ENCODE measurements around the gene PLA1A.
A peak's percentile ranks its signal among the peaks of the same experiment; 100 is the strongest.

The PLA1A gene

DNA sequence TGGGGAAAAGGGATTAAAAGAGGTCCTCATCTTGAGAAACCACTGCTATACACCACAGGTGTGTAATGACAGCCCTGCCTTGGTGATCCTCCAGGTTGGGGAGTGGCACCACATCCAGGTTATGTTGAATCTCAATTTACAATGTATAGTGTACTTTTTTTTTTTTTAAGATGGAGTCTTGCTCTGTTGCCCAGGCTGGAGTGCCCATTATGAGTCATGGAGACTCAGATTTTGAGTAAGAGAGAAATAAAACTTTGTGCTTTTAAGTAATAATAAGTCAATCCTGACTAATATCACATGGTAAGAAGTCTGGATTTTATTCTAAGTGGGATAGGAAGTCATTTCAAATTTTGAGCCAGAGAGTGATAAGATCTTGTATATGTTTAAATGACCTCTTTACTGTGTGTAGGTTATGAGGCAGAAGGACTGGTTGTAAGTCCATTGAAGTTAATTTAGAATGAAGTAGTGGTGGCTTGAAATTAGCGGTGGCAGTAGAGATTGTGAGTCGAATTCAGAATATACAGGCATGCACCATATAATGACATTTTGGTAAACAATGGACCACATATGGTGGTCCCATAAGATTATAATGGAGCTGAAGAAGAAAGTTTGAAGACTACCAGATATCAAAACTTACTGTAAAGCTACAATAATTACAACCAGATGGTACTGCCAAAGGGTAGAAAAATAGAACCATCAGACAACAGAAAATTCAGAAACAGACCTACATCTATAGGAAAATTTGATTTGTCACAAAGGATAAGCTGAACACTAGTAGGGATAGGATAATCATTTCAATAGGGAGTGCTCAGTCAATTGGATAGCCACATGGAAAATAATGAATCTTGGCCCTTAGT lies 42.0 kb downstream of the PLA1A start:
- no peak for DNase-seq

DNA sequence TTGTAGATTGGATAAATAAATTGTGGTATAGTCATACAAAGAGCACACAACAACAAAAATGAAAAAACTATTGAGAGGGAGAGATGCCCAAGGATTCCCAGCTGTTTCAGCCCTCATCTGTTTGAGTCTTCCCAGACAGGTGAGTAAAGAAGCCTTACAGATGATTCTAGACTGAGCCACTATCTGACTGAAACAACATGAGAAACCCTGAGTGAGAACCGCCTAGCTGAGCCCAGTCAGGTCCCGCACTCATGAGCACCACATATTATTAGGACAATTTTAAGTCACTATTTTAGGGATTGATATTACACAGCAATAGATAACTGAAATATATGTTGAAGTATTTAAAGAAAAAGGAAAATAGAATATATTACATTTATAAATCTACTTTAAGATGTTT lies 43.7 kb downstream of the PLA1A start:
- DNase-seq: no peak

DNA sequence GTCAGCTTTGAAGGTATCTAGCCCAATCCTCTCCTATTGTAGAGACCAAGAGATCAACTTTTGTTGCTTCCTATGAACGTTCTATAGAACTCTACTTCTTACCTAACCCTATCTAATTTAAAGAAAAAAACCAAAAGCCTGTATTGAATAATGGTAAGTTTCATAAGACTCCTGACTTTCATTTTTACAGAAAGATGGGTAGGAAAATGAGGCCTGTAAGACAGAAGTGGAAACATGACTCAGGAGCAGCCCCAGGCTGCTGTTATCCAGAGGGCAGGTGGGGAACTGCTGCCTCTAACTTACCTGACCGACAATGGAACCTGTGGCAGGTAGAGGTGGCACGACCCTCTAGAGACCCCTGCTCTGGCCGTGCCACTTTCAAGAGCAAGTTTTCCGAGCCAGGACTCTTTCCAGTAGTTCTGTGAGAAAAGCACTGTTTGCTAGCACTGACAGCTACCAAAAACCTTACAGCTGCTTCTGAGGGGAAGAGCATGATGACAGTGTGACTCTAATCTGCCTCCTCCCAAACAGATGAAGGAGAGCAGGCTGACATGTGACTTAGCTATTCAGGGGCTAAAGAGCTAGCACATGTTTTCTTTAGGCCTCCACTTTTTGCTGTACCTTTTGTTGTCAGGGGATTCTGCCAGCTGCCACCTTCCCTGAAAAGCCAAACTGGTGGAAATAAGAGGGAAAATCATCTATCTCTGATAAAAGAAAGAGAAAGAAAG lies 45.2 kb downstream of the PLA1A start:
- DNase-seq: no peak

DNA sequence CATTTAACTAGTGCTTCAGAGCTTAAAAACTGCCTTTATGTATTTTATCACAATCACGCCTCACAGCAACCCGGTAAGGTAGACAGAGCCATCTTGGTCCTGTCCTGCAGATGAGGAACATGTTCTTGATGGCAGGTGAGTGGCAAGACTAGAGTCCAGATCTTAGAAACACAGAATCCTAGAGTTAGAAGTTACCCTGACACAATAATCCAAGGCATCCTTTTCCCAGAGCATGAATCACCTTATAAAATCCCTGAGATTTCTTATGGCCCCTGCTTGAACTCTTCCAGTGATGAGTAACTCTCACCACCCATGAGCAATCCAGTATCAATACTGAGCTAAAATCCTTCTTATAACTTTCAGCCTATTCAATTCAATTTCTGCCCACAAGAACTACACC lies 45.8 kb downstream of the PLA1A start:
- no peak for DNase-seq

DNA sequence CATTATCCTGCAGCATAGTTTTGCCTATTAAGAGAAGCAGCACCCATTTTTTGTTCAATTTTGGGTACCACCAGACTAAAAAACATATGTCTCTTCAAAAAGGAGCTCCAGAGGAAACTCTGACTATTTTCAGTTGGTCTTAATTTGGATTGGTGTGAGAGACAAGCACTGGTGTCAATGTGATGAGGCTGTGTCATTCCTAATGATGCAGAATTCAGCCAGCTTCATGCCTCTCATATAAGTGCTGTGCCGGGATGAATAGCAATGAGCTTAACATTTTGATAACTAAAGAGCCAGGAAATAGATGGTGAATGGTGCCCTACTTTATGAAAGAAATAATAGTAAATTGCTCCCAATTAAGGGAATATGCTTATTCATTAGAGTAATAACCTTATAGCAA lies 46.8 kb downstream of the PLA1A start:
- DNase-seq: no peak

DNA sequence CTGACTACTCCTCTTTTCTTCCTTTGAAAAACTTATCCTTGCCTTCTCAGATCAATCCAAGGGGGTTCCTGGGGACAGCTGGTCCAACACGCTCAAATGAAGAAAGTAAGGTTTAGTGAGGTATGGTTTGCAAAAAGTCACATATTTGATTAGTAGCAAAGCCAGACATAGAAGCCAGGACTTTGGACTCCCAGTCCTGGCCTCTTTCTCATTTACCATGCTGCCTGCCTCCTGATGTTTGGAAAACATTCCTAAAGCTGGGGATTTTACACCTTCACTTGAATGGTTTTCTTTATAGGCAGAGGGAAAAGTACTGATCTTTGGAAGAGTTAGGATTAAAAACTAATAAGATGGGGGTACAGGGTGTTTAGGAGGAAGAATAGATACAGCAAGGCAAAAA lies 48.1 kb downstream of the PLA1A start:
- DNase-seq: no peak

DNA sequence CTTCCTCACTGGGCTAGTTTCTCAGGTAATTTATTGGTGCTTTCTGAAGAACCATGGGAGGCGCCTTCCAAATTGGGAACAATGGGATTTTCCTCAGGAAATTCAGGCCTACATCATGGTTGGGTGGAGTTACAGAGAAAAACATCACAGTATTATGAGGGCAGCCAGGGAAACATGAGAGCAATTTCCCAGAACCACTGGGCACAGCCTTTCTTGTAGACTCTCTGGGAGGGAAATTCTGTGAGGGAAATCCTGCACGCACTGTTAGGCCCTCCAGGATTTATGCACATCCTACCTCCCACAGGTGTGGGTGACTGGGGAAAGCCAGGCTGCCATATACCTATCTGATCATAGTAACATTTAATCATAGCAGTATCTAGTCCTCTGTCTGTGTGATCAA lies 49.5 kb downstream of the PLA1A start:
- DNase-seq: no peak

DNA sequence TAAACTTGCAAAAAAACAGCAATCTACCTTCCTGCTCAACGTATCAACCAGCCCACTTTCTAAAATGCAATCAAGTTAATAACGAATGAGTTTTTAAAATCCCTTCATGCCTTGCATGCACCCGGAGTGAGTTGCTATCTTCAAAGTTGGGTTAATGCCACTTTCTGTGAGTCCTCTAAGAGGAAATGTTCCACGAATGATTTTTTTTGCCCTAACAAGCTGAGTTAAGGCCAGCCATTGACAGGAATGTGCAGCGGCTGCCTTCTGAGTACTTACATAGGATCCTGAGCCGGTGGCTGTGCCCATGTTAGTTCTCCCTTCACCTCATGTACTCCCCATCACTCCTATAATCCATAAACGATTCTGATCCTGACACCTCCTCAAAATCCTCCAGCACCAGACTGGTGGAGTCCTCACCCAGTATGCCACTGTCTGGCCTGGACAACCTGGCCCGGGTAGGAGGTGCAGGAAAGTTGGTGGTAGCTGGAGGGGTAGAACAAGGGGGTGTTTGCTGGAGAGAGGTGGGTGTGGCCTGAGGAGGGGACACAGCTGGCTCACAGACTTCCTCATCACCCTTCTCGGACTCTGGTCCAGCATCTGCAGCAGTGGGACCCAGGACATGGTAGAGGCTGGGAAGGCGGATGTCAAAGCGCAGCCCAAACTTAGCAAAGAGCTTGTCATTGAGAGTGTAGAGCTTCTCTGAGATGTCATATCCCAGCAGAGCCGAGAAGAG lies 50.3 kb downstream of the PLA1A start:
- no peak for DNase-seq

DNA sequence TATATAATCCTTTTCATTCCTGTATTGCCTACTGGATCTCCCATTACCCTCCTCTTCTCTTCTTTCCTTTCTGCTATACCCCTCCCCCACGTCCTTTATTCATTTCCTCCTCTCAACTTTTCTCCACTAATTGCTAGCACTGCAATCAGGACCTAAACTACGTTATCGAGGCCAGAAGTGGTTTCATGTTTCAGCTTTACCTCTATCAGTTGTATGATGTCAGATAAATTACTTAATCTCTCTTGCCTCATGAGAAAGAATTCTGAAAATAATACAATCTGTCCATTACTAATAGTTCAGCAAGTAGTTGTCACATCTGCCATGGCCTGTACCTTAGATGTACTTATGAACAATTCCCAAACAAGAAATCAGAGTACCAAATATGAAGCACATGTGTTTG lies 52.1 kb downstream of the PLA1A start:
- peak; percentile 48 for DNase-seq

DNA sequence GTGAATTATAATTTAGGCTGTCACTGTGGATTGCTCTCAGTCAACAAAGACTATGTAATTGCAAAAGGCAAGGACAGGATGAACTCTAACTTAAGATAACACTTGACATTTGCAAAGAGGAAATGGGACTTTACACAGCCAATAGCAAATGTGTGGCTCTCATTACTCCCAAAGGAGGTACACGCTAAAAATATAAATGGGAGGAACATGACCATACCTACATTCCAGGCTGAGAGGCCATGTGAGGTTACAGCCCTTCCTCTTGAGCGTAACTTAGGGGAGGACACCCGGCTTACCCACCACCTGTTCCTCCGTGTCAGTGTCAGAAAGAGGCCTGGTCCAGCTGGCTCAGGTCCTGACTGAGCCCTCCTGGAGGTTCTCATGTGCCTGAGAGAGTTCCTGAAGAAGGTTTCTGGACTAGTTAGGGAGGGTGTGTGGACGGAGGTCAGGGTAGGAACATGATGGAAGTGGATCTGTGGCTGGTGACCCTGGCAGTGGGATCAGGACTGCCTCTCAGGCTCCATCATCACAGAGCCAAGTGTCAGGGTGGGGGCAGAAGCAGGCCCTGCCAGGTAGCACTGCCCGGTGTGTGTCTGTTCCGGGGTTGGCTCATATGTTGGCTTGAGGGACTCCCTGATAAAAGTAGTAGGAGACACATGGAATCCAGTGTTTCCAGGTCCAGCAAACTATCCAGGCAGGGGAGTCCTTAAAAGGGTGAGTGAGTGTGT lies 54.8 kb downstream of the PLA1A start:
- no peak for DNase-seq

DNA sequence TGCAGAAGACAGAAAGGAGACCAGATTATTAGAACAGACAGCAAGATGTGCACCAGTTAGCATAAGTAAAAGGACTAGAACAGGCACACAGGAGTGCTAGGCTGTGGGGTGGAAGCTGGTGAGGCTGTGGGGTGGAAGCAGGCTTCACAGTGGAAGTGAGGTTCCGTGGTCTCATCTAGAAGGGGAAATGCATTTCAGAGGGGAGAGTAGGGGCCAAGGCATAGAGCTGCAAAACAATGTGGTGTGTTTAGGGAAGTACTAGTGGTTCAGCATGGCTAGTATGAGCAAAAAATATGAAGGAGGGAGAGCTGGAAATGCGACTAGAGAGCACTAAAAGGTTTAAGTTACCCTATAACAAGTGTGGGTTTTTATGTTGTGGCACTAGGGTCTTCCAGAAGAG lies 56.2 kb downstream of the PLA1A start:
- DNase-seq: no peak

DNA sequence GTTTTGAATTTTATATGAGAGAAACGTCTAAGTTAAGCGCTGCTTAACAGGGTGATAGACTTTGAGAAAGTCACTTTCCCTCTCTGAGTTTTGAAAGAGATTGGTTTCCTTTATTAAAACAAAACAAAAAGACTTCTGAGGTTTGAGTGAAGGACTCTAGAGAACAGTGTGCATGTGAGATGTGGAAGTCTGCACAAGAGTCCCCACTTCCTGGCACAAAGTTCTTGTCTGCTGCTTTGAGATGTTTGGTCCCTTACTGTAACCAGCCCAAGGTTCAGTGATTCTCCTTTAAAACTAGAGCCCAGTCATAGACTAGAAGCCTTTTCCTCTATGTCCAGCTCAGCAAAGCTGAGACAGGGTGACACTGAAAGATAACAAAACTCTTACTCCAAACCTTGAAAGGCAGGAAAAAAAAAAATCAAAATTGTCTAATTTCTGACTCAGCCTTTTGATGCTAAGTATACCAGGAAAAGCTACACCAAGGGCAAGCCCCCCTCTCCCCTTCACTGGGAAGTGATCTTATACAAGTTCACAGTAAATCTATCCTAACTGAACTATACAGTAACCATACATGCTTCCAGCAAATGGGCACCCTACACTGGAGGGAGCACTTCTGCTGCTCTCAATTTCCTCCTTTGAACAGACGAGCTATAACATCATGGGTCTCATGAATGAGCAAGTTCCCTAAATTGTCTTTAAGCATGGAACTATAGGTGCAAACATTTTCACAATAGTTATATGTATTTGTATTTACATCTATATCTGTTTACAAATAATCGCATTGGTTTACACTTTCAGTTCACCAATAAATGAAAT lies 60.4 kb downstream of the PLA1A start:
- no peak for DNase-seq

DNA sequence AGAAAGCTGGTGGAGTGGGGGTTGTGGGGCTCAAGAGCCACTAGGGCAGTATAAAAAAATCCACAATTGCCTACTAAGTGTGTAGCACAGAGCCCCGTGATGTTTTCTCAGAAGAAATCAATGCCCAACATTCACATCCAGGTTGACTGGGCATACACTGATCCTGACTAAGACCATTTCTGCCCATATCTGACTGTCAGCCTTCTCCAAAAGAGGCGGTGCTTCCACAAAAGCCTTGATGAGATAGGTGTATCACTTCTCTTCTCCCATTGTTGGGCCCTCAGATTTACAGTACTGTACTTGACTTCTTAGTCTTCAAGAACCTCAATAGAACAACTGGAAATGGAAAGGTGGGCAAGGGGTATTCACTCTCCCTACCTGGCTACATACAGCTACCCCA lies 61.3 kb downstream of the PLA1A start:
- DNase-seq: no peak

DNA sequence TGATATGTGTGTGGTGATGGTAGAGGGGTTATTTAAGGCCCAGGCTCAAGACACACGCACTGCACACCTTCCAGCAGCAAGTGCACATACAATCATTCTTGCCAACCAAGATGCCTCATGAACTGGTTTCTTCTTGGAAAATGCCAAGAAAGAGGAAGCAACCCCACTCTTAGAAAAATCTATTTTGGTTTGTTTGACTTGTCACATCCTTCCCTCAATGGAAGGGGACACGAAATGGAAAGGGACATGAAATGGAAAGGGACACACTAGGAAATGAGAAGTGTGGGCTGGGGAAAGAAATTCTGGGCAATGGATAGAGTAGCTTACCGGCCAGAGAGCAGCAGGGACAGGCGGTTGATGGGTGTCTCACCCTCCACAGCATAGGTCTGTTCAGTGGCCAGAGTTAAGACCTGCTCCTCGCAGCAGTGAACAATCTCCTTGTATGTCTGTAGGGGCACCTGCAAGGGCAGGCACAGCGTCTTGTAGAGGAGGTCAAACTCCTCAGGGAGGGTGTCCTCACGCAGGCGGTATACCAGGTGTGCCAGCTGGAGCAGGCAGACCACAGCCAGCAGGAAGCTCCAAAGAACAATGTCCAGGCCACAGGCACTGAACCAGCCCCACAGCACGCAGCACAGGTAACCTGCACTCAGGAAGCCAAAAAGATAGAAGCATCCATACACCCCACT lies 62.1 kb downstream of the PLA1A start:
- DNase-seq: no peak

DNA sequence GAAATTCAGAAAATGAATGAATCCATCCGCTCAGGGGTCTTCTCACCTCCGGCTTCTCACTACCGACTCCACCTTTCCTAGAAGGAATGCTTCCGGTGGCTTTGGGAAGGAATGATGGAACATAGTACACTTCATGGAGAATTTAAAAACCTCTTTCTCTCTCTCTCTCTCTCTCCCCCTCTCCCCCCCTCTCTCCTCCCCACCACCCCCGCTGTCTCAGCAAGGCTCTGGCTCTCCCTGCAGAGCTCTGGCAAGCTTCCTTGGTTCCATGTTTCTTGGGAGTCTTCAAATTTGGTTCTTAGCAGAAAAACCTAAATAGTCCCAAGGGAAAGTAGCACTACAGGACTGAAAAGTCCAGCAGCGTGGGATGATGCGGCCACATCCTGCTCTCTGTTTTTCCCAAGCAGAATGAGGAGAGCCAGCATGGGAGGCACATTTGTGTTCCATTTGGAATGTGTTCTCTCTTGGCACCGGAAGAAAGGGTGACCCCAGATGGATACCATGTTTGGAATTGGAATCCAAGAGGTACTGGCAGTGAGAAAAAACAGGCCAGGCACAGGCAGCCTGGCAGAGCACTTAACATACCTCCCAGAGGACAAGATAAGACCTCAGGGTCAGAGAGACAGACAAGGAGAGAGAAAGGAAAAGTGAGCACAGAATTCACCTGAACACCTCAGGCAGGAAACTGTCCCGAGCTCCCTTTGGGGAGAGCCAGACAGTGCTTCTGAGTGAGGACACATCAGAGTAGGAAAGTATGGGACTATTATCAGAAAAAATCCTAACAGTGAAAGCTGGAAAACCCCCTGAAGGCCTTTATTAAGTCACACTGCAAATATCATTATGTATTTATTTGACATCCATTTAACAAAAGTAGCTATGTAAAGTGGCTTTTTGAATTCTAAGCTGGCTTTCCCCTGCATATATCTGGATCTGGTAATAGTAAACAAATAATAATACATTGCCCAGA lies 63.1 kb downstream of the PLA1A start, which contains the start of gene POPDC2:
TSS of gene POPDC2 (minus strand) at position 116 of the 967 bp plus-strand sequence. CDS start 166 bp downstream, outside the sequence.
- DNase-seq: no peak

DNA sequence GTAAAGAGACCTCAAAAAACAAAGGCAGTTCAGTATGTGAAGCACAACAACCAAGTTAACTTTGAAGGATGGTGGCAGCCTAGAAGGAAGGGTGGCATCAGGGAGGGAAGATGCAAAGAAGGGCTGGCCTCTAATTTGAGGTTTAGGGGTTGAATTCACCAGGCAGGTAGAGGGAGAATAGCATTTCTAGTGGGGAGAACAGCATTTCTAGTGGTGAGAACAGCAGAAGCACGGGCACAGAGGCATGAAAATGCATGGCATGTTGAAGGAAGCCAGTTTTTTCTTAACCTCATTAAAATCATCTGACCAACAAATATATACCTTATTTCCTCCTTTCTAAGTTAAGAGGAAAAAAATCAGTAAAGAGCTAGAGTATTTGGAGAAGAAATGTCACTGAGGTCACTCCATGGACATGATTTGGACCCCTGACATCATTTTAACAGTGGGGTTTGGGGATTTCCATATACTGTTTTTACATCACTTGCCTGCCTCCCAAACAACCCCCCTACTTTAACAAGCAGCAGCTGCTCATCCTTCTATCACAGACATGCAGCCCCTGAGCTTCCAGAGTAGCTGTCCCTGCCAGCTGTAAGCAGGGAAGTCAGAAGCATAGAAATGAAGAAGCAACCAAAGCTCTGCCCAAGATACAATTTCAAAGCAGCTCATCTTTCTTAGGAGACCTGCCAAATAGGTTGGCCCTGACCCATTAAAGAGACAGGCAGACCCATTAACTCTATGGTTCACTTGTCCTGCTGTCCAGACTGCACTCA lies 65.1 kb downstream of the PLA1A start:
- DNase-seq: no peak

DNA sequence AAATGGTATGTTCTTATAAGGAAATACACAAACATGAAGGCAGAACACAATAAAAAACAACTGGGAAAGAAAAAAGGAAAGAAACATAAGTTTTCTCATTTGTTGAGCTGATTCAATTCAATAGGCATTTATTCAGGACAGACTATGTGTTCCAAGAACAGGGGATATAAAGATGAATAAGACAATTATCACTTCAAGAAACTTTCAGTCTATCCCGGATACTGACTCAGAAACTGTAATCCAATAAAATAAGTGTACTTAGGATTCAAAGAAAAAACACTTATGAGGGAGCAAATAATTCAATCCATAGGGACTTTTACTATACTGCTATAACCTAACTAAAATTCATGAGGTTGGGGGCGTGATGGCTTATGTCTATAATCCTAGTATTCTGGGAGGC lies 66.2 kb downstream of the PLA1A start:
- no peak for DNase-seq

DNA sequence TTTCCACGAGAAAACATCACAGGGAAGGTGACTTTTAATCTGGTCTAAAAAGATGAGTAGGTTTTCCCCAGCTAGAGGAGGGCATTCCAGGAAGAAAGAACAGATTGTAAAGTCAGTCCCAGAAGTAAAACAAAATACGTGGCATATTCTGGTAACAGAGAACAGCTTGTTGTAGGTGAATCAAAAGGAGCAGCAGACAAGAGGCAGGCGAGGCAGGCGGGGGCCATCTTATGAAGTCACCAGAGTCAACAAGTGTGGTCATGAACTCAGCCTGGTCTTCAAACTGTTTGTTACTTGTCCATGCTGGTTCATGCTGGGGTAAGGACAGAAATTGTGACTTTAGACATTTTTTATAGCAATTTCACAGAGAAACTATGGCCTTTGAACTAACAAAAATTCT lies 66.7 kb downstream of the PLA1A start:
- no peak for DNase-seq

DNA sequence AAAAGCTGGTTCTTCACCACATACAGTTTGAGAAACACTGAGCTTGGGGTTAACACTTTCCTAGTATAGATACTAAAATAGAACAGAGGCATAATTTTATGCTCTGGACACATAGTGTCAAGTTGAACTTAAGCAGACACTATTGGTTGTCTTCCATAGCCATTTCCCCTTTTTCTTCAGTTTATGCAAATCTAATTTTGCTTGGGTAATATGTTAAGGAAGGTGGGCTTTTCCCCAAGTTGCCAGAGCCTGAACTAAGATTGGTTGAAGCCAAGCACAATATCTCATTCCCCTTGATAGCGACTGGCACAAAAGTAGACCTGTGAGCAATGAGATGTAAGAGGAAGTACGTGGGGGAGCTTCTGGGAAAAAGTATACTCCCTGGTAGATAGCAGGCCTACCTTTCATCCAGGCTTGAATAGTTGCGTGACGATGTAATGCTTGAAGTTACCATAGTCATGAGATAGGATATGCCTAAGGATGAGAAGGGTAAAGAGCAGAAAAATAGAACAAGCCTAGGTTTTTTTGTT lies 67.2 kb downstream of the PLA1A start:
- no peak for DNase-seq

Data from NCI-H1436 treated with DMSO at 0.1 percent for 48 hours (cell line).